Activated CD4-positive, alpha-beta T cell treated with anti-CD3 and anti-CD28 coated beads for 36 hours (primary cell): Measurements from ENCODE around the gene FZD2. TPM values are rescaled to one million over a fixed set of nuclear protein-coding genes. Genes with fewer than 3 reads are reported as not detected.
"Not testable (repeated sequence)": the region's sequence is repeated elsewhere in the genome, so short reads cannot be mapped to it uniquely, and the experiment has no call there.

Experiments used
- ATAC-seq: fragments of 200-7000 bp; cut with Tn5 transposase; one replicate; pipeline ENCODE4 v1.10.0; 2021; ENCODE audit warnings: mild to moderate bottlenecking, moderate library complexity
- CTCF ChIA-PET: fragments of 350-600 bp; sonication (Branson Sonifier 250); formaldehyde crosslinking; loops from one replicate; lab custom pipeline; 2021; ENCODE audit warnings: antibody characterized with exemption; lab: Charles Lee
- POLR2A ChIA-PET: fragments of 350-600 bp; sonication (Branson Sonifier 250); formaldehyde crosslinking; loops from one replicate; lab custom pipeline; 2021; ENCODE audit warnings: antibody characterized with exemption, inconsistent platforms; lab: Charles Lee
- DNase-seq: peaks from one replicate; pipeline ENCODE4 v3.0.0-alpha.2; 2020
- H3K27ac Mint-ChIP-seq: one replicate; pipeline ENCODE4 v1.8.0; 2021; ENCODE audit warnings: mixed read lengths
- H3K27me3 Mint-ChIP-seq: one replicate; pipeline ENCODE4 v1.8.0; 2021; ENCODE audit warnings: mixed read lengths
- H3K36me3 Mint-ChIP-seq: one replicate; pipeline ENCODE4 v1.8.0; 2021; ENCODE audit warnings: low read depth, mixed read lengths
- H3K4me1 Mint-ChIP-seq: one replicate; pipeline ENCODE4 v1.8.0; 2021; ENCODE audit warnings: mixed read lengths
- H3K4me3 Mint-ChIP-seq: one replicate; pipeline ENCODE4 v1.8.0; 2021; ENCODE audit warnings: mild to moderate bottlenecking, moderate library complexity, mixed read lengths
- H3K9me3 Mint-ChIP-seq: one replicate; pipeline ENCODE4 v1.8.0; 2021; ENCODE audit warnings: low read depth, mixed read lengths
- intact Hi-C, 2 experiments: fragments of 100-400 bp; cut with DNase I in 1 of 2; cut with micrococcal nuclease in 1 of 2; formaldehyde crosslinking; loops; one replicate each; pipeline versions ENCODE4 v1.14.2 to v1.15.1; 2022 to 2024; cut with DNase I, micrococcal nuclease
- total RNA-seq, 2 experiments: library from RNA; stranded (reverse); gene quantifications; one replicate each; pipeline ENCODE4 v1.2.3, GENCODE V29; 2021

Gene FZD2
- total RNA-seq = under 1 TPM; 0.07 to 0.09 TPM

DNA sequence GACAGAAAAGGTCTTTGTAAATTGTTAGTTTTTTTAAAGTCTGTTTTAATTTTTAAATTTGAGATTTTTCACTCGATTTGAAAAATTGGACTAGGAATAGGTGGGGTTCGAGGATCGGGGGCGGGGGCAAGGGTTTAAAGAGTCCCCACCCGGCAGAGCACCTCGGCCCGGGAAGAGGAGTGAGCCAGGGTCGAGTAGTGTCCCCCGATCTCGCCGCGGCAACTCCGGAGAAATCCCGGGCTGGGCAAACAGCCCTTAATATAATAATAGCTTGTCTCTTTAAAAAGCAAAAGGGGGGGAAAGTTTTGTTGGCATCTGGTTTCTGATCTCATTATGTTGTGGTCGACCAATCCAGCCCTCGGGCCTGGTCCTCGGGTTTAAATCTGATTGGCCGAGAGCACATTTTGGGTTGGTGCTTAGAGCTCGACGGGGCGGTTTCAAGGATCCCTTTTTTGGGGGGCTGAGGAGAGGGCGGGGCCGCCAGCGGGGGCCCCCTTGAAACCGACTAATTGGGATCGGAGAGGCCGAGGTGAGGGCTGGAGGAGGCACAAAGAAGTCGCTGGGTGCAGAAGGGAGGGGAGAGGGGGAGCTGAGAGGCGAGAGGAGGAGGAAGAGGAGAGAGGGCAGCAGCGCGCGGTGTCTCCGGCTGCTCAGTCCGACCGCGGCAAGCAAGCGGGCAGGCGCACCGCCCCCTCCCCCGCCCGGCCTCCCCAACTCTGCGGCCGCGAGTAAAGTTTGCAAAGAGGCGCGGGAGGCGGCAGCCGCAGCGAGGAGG is at the start of gene FZD2:
FZD2 (plus strand) TSS at position 653 of the 775 bp plus-strand sequence. CDS start 205 bp downstream, outside the sequence.
- POLR2A ChIA-PET = interaction anchor here (0.6 to 1.3 kb wide), 3 partner anchors 131 to 595 kb away, joined by 3 to 4 read pairs (median 3); partner anchors contain the start of gene DBF4B
- Mint-ChIP-seq H3K4me1 (peaks cover 18% of the 10 kb centered on the region), H3K36me3 (no peaks in the 10 kb centered on the region), H3K4me3 (peak within 1 kb of the TSS; percentile 73), H3K27ac (no peak within 1 kb of the TSS), H3K9me3 (no peaks in the 10 kb centered on the region), H3K27me3 (peaks cover 63% of the 10 kb centered on the region)
- ATAC-seq (peak; percentile 74), DNase-seq (peak; percentile 61)
- intact Hi-C loops = loop anchor here (1.0 to 10.0 kb wide), 4 partner anchors 54 to 405 kb away; partner anchors contain the start of genes DBF4B (in 1 of the 2) and GPATCH8 (in 1 of the 2)
- CTCF ChIA-PET = interaction anchor here (0.6 to 0.9 kb wide), 2 partner anchors 53 to 343 kb away, joined by 3 to 4 read pairs; partner anchors contain the start of gene GPATCH8

DNA sequence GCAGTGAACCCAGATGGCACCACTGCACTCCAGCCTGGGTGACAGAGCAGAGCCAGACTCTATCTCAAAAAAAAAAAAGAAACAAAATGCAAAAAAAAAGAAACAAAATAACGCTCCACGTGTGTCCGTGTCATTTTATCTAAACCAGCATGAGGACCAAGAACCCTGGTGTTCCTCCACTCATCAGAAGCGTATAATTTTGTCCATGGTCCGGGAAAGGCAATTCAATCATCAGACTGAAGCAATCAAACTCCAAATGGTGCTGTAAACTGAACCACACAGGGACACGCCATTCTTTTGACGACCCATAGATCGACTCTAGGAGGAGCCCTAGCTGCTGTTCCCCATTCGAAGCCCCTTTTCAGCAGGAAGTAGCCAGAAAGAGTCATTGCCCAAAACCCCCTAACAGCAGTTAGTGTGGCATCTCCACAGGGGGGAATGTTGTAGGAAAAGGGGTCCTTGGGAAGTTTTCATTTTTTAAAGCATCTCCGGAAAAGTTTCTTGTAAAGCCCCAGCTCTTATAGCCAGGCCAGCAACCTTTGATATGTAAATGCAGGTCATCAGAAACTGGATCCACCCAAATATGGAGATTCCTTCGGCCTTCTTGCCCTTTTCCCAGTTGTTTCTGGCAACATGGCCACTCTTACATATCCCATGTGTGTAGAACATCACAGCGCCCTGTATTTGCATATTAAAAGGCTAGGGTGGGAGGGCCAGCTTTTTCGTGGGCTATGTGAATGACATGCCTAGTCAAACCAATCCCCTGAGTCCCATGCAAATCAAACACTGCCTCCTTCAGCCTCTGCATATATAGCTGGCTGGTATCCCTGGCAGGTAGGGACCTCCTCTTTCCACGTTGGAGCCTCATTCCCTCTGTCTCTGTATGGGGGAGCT is 45.8 kb upstream of the FZD2 start:
- H3K9me3 Mint-ChIP-seq, H3K4me3 Mint-ChIP-seq, H3K27ac Mint-ChIP-seq, intact Hi-C loops, H3K4me1 Mint-ChIP-seq, H3K36me3 Mint-ChIP-seq, H3K27me3 Mint-ChIP-seq, ATAC-seq: not testable (repeated sequence)
- ChIA-PET CTCF (interaction anchor here (0.6 to 1.0 kb wide), 4 partner anchors 12 to 161 kb away, joined by 3 to 4 read pairs (median 3); no protein-coding TSS in a partner anchor), POLR2A (interaction anchor here (0.6 kb wide), 1 partner anchor 309 kb away, joined by 3 read pairs; no protein-coding TSS in a partner anchor)
- peak; percentile 12 for DNase-seq

DNA sequence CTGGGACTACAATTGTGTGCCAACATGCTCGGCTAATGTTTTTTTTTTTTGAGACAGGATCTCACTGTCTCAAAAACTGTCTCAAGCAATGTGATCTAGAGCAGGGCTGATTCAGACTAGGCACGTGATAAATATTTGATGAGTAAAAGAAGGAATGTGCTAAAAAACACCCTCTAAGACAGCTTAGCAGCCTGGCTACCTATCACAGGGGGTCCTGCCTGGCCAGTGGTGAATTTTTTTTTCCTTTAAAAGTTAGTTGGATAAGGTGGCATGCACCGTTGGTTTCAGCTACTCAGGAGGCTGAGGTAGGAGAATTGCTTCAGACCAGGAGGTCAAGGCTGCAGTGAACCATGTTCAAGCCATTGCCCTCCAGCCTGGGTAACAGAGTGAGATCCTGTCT is 39.3 kb upstream of the FZD2 start:
- Mint-ChIP-seq H3K9me3 (no peaks in the 10 kb centered on the region), H3K4me1 (no peaks in the 10 kb centered on the region), H3K36me3 (no peaks in the 10 kb centered on the region), H3K27me3 (peaks cover 14% of the 10 kb centered on the region), H3K27ac (no peak overlapping the region), H3K4me3 (no peak overlapping the region)
- CTCF ChIA-PET = interaction anchor here (0.6 to 0.7 kb wide), 3 partner anchors 42 to 185 kb away, joined by 3 to 4 read pairs (median 3); no protein-coding TSS in a partner anchor
- DNase-seq (no peak), ATAC-seq (no peak)
- POLR2A ChIA-PET = no interaction called here
- intact Hi-C loops = no loop called here

DNA sequence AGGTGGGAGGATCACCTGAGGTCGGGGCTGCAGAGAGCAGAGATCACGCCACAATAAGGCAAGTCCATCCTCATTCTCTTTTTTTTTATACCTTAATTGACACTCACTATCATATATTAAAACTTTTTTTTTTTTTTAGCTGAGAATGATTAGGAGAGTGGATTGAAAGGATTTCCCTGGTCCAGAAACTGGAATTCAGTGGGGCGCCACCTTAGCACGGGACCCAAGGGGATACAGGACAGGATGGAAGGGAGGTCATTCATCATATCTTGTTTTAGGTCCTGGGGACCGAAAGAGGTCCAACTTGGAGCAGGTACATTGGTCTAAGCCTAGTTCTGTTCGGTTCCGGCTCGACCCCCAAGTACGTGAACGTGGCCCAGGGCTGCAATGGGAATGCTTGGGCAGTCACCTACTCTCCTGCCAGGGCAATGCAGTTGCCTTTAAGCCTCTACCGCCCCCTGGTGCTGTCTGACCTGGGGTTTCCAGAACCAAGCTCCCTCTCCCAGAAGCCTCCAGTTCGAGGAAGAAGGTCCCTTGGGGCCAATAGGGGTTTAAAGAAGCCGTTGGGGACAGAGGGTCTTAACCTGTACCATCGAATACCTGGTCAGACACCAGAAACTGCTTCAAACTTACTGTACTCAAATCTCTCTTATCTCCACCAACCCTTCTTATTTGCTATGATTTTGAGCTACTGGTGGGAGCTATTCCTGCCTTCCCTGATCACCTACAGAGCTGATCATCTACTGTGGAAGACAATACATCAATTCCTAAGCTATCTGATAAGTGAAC is 34.2 kb upstream of the FZD2 start:
- ChIA-PET CTCF (interaction anchor here (0.6 to 2.7 kb wide), 32 partner anchors 9 to 736 kb away, joined by 3 to 30 read pairs (median 4); partner anchors contain the start of gene FAM171A2), POLR2A (no interaction called here)
- no peaks in the 10 kb centered on the region for H3K36me3 Mint-ChIP-seq
- H3K4me1 Mint-ChIP-seq = no peaks in the 10 kb centered on the region
- peaks cover 5% of the 10 kb centered on the region for H3K9me3 Mint-ChIP-seq
- peaks cover 9% of the 10 kb centered on the region for H3K27me3 Mint-ChIP-seq
- intact Hi-C loops = loop anchor here in 1 of 2 experiments (1.0 kb wide), 1 partner anchor 123 kb away; no protein-coding TSS in a partner anchor
- peak; percentile 87 for DNase-seq
- ATAC-seq = peak; percentile 81
- no peak overlapping the region for H3K27ac Mint-ChIP-seq
- H3K4me3 Mint-ChIP-seq = no peak overlapping the region

DNA sequence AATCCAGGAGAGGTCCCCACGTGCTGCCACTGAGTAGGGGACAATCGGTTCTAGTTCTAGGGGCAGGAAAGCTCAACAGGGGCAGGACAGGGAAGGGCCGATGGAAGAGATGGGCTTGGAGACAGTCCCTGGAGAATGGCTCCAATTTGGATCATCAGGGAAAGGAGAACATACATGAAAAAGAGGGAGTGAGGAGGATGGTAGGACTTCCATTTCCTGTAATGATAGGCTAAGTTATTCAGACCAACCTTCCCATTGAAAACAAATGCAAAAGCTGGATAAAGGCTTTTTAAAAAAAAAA is 33.7 kb upstream of the FZD2 start:
- no peak overlapping the region for H3K27ac Mint-ChIP-seq
- H3K4me3 Mint-ChIP-seq = no peak overlapping the region
- ChIA-PET POLR2A (no interaction called here), CTCF (interaction anchor here (0.6 to 2.7 kb wide), 26 partner anchors 9 to 737 kb away, joined by 3 to 30 read pairs (median 4); no protein-coding TSS in a partner anchor)
- ATAC-seq = no peak
- no peaks in the 10 kb centered on the region for H3K4me1 Mint-ChIP-seq
- intact Hi-C loops = loop anchor here in 1 of 2 experiments (1.0 kb wide), 1 partner anchor 123 kb away; no protein-coding TSS in a partner anchor
- DNase-seq = no peak
- H3K27me3 Mint-ChIP-seq = peaks cover 9% of the 10 kb centered on the region
- H3K9me3 Mint-ChIP-seq = peaks cover 5% of the 10 kb centered on the region
- no peaks in the 10 kb centered on the region for H3K36me3 Mint-ChIP-seq

DNA sequence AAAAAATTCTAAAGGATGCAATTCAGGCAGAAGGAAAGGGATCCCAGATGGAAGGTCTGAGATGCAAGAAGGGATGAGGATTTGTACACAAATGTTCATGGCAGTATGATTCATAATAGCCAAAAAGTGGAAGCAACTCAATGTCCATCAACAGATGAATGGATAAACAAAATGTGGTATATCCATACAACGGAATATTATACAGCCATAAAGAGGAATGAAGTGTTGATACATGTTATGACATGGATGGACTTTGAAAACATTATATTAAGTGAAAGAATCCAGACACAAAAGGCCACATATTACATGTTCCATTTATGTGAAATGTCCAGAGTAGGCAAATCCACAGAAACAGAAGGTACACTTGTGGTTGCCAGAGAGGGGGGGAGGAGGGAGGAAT is 30.2 kb upstream of the FZD2 start:
- Mint-ChIP-seq H3K4me1 (no peaks in the 10 kb centered on the region), H3K27ac (no peak overlapping the region), H3K36me3 (no peaks in the 10 kb centered on the region), H3K4me3 (no peak overlapping the region), H3K9me3 (peaks cover 5% of the 10 kb centered on the region), H3K27me3 (peaks cover 3% of the 10 kb centered on the region)
- DNase-seq (no peak), ATAC-seq (no peak)
- CTCF ChIA-PET = no interaction called here
- POLR2A ChIA-PET = no interaction called here
- intact Hi-C loops = no loop called here

DNA sequence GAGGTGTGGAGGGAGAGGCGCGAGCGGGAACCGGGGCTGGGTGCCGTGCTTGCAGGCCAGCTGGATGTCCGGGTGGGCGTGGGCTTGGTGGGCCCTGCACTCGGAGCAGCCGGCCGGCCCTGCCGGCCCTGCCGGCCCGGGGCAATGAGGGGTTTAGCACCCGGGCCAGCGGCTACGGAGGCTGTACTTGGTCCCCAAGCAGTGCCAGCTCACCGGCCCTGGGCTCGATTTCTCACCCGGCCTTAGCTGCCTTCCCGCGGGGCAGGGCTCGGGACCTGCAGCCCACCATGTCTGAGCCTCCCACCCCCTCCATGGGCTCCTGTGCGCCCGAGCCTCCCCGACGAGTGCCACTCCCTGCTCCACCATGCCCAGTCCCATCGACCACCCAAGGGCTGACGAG is 29.3 kb upstream of the FZD2 start:
- Mint-ChIP-seq H3K4me3 (no peak overlapping the region), H3K27me3 (peaks cover 3% of the 10 kb centered on the region), H3K36me3 (no peaks in the 10 kb centered on the region), H3K4me1 (no peaks in the 10 kb centered on the region), H3K9me3 (peaks cover 5% of the 10 kb centered on the region), H3K27ac (no peak overlapping the region)
- ChIA-PET POLR2A (no interaction called here), CTCF (no interaction called here)
- no peak for ATAC-seq
- intact Hi-C loops = no loop called here
- DNase-seq = no peak

DNA sequence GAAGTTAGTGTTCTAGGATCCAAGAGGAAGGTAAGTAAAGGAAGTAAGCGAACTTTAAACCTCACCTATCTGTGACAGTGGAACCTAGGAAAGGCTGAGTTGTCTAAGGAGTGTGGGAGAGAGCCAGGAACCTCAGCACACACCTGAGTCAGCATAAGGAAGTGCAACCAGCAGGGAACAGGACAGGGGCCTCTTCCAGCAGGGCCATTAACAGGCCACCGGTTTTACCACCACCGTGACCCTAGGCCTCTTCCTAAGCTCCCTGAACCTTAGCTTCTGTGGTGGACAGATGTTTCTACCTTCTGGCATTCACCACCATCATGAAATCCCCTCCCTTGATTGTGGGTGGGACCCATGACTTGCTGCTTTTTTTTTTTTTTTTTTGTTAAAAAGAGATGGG is 27.4 kb upstream of the FZD2 start:
- POLR2A ChIA-PET = no interaction called here
- ATAC-seq = no peak
- intact Hi-C loops = loop anchor here (5.0 kb wide), 3 partner anchors 107 to 337 kb away; partner anchors contain the start of gene ADAM11 (in 1 of the 2)
- H3K36me3 Mint-ChIP-seq = no peaks in the 10 kb centered on the region
- H3K4me3 Mint-ChIP-seq = no peak overlapping the region
- H3K9me3 Mint-ChIP-seq = peaks cover 5% of the 10 kb centered on the region
- CTCF ChIA-PET = interaction anchor here (0.8 to 1.0 kb wide), 3 partner anchors 26 to 167 kb away, joined by 3 to 4 read pairs (median 4); partner anchors contain the start of gene FAM171A2
- no peaks in the 10 kb centered on the region for H3K27me3 Mint-ChIP-seq
- H3K27ac Mint-ChIP-seq = no peak overlapping the region
- peaks cover 8% of the 10 kb centered on the region for H3K4me1 Mint-ChIP-seq
- DNase-seq = no peak

DNA sequence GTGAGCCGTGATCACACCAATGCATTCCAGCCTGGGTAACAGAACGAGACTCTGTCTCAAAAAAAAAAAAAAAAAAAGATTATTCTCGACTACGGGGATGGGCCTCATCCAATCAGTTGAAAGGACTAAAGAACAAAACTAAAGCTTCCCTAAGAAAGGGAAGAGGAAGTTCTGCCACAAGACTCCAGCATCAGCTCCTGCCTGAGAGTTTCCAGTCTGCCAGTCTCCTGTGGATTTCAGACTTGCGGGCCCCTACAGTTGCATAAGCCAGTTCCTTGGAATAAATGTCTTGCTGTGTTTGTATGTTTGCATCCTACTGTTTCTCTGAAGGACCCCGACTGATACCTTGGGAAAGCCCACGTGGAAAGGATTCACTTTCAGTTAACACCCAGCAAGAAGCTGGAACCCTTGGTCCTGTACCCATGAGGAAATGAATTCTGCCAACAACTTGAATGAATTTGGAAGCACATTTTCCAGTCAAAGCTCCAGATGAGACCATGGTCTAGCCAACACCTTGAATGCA is 26.3 kb upstream of the FZD2 start:
- ChIA-PET CTCF (interaction anchor here (0.9 kb wide), 1 partner anchor 142 kb away, joined by 3 read pairs; no protein-coding TSS in a partner anchor), POLR2A (interaction anchor here (0.7 kb wide), 1 partner anchor 223 kb away, joined by 8 read pairs; the partner anchor contains the start of gene RUNDC3A)
- Mint-ChIP-seq H3K27ac (no peak overlapping the region), H3K4me3 (no peak overlapping the region), H3K36me3 (no peaks in the 10 kb centered on the region), H3K9me3 (peaks cover 5% of the 10 kb centered on the region), H3K4me1 (peaks cover 8% of the 10 kb centered on the region), H3K27me3 (no peaks in the 10 kb centered on the region)
- no peak for ATAC-seq
- intact Hi-C loops = loop anchor here (5.0 kb wide), 3 partner anchors 106 to 336 kb away; partner anchors contain the start of gene ADAM11 (in 1 of the 2)
- DNase-seq = no peak
